Right atrium auricular region (tissue), 2 donors: ENCODE data around the gene CDX2. TPM values are rescaled to one million over a fixed set of nuclear protein-coding genes. Genes with fewer than 3 reads are reported as not detected.

Experiments
- DNase-seq: peaks from one replicate; pipeline ENCODE4 v3.0.0-alpha.2; 2019; ENCODE audit warnings: low spot score
- H3K27ac ChIP-seq, 2 donors: fragments of 200-600 bp; sonication (generic); 1 replicate in 1 of 2; 2 replicates in 1 of 2; pipeline ENCODE4 v1.5.1; 2016 to 2019
- H3K27me3 ChIP-seq, 2 donors: fragments of 200-600 bp; sonication (generic); one replicate each; pipeline versions ENCODE4 v1.5.1 to v1.6.0; 2017 to 2019
- H3K36me3 ChIP-seq: fragments of 200-600 bp; sonication (generic); one replicate; pipeline ENCODE4 v1.5.1; 2016
- H3K4me1 ChIP-seq, 2 donors: fragments of 200-600 bp; sonication (generic); one replicate each; pipeline versions ENCODE4 v1.5.1 to v1.6.0; 2017 to 2019
- H3K4me3 ChIP-seq, 2 donors: fragments of 200-600 bp; sonication (generic); 1 replicate in 1 of 2; 2 replicates in 1 of 2; pipeline ENCODE4 v1.5.1; 2017 to 2019; ENCODE audit warnings: mild to moderate bottlenecking in 1 of 2, moderate library complexity in 1 of 2
- H3K9me3 ChIP-seq, 2 donors: fragments of 200-600 bp; sonication (generic); one replicate each; pipeline ENCODE4 v1.5.1; 2019
- CTCF ChIP-seq, 2 donors: fragments of 200-600 bp; sonication (generic); IDR thresholded peaks; one replicate each; pipeline ENCODE4 v1.5.1; 2019; ENCODE audit warnings: antibody characterized with exemption in 2 of 2
- total RNA-seq, 2 donors: library from RNA; depleted of rRNA; stranded (reverse); fragments of >200 nt; gene quantifications; one replicate each; pipeline ENCODE4 v1.1.0, GENCODE V29; 2016

Gene CDX2
- total RNA-seq, 2 donors from 2014 or later: not detected

DNA sequence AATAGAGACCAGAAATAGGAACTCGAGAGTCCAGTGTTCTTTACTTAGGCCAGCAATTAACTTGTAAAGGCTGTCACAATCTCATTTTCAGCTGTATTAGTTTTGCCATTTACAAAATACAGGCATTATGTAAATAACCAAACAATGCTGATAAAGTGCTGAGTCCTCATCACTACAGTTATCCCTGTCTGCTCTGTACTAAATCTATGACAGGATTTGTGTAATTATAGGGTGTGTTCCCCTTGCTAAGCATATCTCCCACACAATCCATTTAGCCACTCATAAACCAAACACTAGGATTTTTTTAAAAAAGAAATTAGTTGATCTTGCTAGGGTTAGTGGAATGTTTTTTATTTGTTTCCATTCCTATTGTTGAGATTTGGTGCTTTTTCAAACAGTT lies 26.1 kb downstream of the CDX2 start:
- no peak for TF ChIP-seq CTCF (IDR thresholded peaks at IDR 0.05)
- Histone ChIP-seq H3K4me1 (no peaks in the 10 kb centered on the region), H3K9me3 (peaks cover 0 to 20% of the 10 kb centered on the region in 2 donors), H3K27ac (no peak overlapping the region), H3K27me3 (no peaks in the 10 kb centered on the region), H3K36me3 (no peaks in the 10 kb centered on the region), H3K4me3 (no peak overlapping the region)
- no peak for DNase-seq

DNA sequence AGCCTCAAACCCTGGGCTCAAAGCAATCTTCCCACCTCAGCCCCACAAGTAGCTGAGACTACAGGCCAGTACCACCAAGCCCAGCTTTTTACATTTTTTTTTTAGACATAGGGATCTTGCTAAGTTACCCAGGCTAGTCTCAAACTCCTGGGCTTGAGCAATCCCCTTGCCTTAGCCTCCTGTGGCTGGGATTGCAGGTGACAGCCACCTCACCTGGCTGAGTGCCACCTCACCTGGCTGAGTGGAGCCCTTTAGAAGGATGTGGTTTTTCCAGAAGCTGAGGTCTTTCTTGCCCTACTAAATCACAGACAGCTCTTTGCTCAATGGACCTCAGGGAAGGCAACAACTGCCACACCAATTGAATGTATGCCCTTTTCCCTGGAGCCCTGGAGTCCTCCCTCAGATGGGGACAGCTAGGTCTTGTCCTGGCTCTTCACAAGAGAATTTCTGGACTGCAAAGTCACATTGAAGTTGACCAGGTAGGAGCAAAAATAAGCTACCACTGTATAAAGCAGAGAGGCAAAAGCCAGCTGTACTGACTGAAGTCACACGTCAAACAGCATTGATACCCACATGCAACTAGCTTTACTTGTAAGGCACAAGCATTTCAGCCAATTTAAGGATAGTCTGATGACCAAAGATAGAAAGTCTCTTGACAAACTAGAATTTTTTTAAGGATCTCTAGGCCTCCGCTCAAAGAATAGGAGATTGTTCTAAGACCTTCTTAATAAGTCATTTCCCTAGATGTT lies 35.4 kb downstream of the CDX2 start:
- Histone ChIP-seq H3K36me3 (no peaks in the 10 kb centered on the region), H3K4me1 (no peaks in the 10 kb centered on the region), H3K9me3 (no peaks in the 10 kb centered on the region), H3K27me3 (peaks cover 7 to 9% of the 10 kb centered on the region in 2 donors), H3K27ac (no peak overlapping the region), H3K4me3 (no peak overlapping the region)
- TF ChIP-seq CTCF (IDR thresholded peaks at IDR 0.05): no peak
- no peak for DNase-seq

- no peak for DNase-seq
- no peak for TF ChIP-seq CTCF (IDR thresholded peaks at IDR 0.05)
Observed at GRCh38 chr13:27933118-27933517, 36.0 kb downstream of the CDX2 start.

DNA sequence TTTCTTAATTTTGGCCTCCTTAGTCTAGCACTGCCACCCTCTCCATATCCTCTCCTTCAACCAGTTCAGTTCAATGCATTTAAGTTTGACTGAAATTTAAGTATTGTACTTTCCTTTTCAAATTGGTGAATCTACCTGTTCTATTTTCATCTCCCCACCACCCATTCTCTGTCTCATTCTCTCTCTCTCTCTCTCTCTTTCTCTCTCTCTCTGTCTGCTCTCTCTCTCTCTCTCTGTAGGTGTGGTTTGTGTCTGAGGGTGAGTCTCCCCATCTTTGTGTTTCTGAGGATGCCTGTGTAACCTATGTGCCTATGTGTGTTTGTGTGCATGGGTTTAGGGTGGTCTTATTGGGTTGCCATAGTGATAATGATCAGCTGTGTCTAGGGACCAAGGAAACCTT lies 39.2 kb downstream of the CDX2 start:
- Histone ChIP-seq H3K4me1 (no peaks in the 10 kb centered on the region), H3K27ac (no peak overlapping the region), H3K9me3 (no peaks in the 10 kb centered on the region), H3K36me3 (no peaks in the 10 kb centered on the region), H3K4me3 (no peak overlapping the region), H3K27me3 (peaks cover 28 to 37% of the 10 kb centered on the region in 2 donors)
- TF ChIP-seq CTCF (IDR thresholded peaks at IDR 0.05): no peak
- no peak for DNase-seq

More at GRCh38 chr13:27933118-27933517, 36.0 kb downstream of the CDX2 start:
- Histone ChIP-seq H3K27ac (no peak overlapping the region), H3K4me1 (no peaks in the 10 kb centered on the region), H3K27me3 (peaks cover 13 to 15% of the 10 kb centered on the region in 2 donors), H3K4me3 (no peak overlapping the region), H3K36me3 (no peaks in the 10 kb centered on the region), H3K9me3 (no peaks in the 10 kb centered on the region)

GRCh38 chr13:27928805-27929753 lies 40.0 kb downstream of the CDX2 start:
- Histone ChIP-seq H3K27ac (no peak overlapping the region), H3K27me3 (peaks cover 31 to 45% of the 10 kb centered on the region in 2 donors), H3K4me1 (no peaks in the 10 kb centered on the region), H3K4me3 (no peak overlapping the region), H3K36me3 (no peaks in the 10 kb centered on the region), H3K9me3 (no peaks in the 10 kb centered on the region)
- DNase-seq: no peak
- TF ChIP-seq CTCF (IDR thresholded peaks at IDR 0.05): no peak
